NCI-H146 treated with DMSO at 0.1 percent for 48 hours (cell line): ENCODE data around the gene KLHL18.

Experiments
- DNase-seq: peaks from one replicate; lab custom pipeline; 2025; ENCODE audit not compliant: unreplicated experiment; lab: John Stamatoyannopoulos, UW

Gene KLHL18

DNA sequence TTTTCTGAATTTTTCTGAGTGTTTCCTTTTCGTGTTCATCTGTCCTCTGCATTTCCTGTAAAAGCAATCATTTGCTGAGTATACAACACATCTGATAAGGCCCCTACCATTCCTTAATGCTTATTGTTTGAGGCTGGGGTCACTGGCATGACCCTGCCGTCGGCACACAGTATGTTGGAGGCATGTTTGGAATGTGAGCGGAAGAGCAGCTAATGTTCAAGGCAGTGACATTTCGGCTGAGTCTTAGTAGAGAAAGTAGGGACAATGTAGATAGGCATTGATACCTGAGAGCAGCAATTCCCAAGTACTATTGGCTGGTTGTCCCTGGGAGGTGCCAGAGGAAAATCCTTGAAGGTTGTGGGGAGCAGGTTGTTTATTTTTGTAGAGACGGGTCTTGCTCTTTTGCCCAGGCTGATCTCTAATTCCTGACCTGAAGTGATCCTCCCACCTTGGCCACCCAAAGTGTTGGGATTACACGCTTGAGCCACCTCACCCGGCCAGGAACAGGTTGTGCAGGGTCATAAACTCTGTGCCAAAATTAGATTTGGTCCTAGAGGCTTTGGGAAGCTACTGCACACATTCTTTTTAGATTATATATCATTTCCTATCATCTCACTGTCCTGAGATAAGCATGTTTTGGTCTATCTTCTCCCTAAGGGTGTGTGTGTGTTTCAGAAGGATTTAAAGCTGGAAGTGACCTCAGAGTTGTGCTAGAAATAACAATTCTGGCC is 111.6 kb downstream of the KLHL18 start:
- DNase-seq, result no peak

DNA sequence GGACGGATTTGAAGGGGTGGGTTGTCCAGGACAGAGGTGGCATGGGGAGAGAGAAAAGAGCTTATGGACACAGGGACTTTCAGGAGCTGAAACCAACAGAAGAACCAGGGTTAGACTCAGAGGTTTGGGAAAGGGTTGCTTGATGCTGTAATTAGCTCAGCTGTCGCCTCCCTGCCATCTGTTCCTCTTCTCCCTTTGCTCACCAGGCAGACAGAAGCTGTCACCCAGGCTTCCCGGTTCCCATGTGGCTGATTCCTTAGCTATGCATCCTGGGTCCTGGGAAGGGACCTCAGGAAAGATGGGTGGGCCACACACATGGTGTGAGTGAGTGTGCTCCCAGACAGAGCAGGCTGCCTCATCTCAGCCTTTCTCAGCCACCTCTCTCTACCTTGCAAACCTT is 112.1 kb downstream of the KLHL18 start:
- no peak for DNase-seq
